ENCODE data around the gene SIRPB2. TPM values are rescaled to one million over a fixed set of nuclear protein-coding genes. Genes with fewer than 3 reads are reported as not detected.

SIRPB2 gene
- polyA plus RNA-seq, 1 donor from 2014 or later: not detected

- no peak overlapping the region for H3K27ac ChIP-seq (ENCODE audit: low read length)
- H3F3A ChIP-seq (ENCODE audit: insufficient read depth, low read length, poor library complexity, severe bottlenecking): no peaks in the 10 kb centered on the region
- H3K9me2 ChIP-seq (ENCODE audit: insufficient read depth, low read length): no peaks in the 10 kb centered on the region
- H3K79me2 ChIP-seq (replicated peaks; ENCODE audit: insufficient read depth, low read length): no peaks in the 10 kb centered on the region
- H2AFZ ChIP-seq (ENCODE audit: low read depth, low read length): no peak overlapping the region
- H3K27me3 ChIP-seq (ENCODE audit: insufficient read depth, low read depth, low read length): no peaks in the 10 kb centered on the region
- H3K36me3 ChIP-seq (ENCODE audit: insufficient read depth, low read length): no peaks in the 10 kb centered on the region
- no peak overlapping the region for H3K9ac ChIP-seq (ENCODE audit: low read length)
- no peak overlapping the region for H3K4me3 ChIP-seq (ENCODE audit: low read length)
- no peaks in the 10 kb centered on the region for H4K20me1 ChIP-seq (ENCODE audit: insufficient read depth)
- no peak overlapping the region for H3K4me2 ChIP-seq (ENCODE audit: low read length)
- TF ChIP-seq TAF1 (IDR thresholded peaks at IDR 0.05; ENCODE audit: low read depth) (no peak), SMC3 (conservative IDR thresholded peaks at IDR 0.05; ENCODE audit: poor library complexity) (no peak), EZH2 (IDR thresholded peaks at IDR 0.05; ENCODE audit: borderline replicate concordance, insufficient read depth, low read length, poor library complexity, severe bottlenecking) (no peak), REST (IDR thresholded peaks at IDR 0.05; ENCODE audit: borderline replicate concordance) (no peak), POLR2AphosphoS5 (IDR thresholded peaks at IDR 0.05) (no peak), MXI1 (conservative IDR thresholded peaks at IDR 0.05; ENCODE audit: poor library complexity, severe bottlenecking) (no peak)
- H3K9me3 ChIP-seq (ENCODE audit: low read length): no peaks in the 10 kb centered on the region
Observed at GRCh38 chr20:1505871-1506270, 14.7 kb upstream of the SIRPB2 start.

DNA sequence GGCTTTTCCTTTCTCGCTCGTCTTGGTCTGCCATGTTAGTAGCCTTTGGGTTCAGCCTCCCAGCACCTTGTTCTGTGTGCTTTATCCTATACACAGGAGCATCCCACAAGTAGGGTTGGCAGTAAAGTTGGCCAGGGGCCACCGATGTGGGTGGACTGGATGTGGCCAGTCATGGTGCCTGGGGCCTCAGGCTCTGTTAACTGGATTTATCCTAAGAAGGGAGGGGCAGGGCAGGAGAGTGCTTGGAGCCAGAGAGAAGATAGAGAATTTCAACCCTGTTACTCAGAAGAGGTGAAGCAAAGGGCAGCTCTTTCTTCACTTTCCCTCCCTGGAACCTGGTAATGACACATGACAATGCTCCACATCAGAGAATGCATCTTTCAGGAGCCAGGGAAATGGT, 14.1 kb upstream of the SIRPB2 start:
- H3K9me2 ChIP-seq (ENCODE audit: insufficient read depth, low read length): no peaks in the 10 kb centered on the region
- H3K79me2 ChIP-seq (replicated peaks; ENCODE audit: insufficient read depth, low read length): no peaks in the 10 kb centered on the region
- no peaks in the 10 kb centered on the region for H3F3A ChIP-seq (ENCODE audit: insufficient read depth, low read length, poor library complexity, severe bottlenecking)
- H3K4me3 ChIP-seq (ENCODE audit: low read length): no peak overlapping the region
- H3K27me3 ChIP-seq (ENCODE audit: insufficient read depth, low read depth, low read length): no peaks in the 10 kb centered on the region
- H3K27ac ChIP-seq (ENCODE audit: low read length): no peak overlapping the region
- no peaks in the 10 kb centered on the region for H4K20me1 ChIP-seq (ENCODE audit: insufficient read depth)
- no peaks in the 10 kb centered on the region for H3K9me3 ChIP-seq (ENCODE audit: low read length)
- no peaks in the 10 kb centered on the region for H3K36me3 ChIP-seq (ENCODE audit: insufficient read depth, low read length)
- TF ChIP-seq POLR2AphosphoS5 (IDR thresholded peaks at IDR 0.05): no peak
- TF ChIP-seq RAD21 (conservative IDR thresholded peaks at IDR 0.05): no peak
- H3K4me2 ChIP-seq (ENCODE audit: low read length): no peak overlapping the region
- no peak overlapping the region for H2AFZ ChIP-seq (ENCODE audit: low read depth, low read length)
- H3K9ac ChIP-seq (ENCODE audit: low read length): no peak overlapping the region

GRCh38 chr20:1503564-1504227, 12.5 kb upstream of the SIRPB2 start:
- H2AFZ ChIP-seq (ENCODE audit: low read depth, low read length): no peak overlapping the region
- no peaks in the 10 kb centered on the region for H3K36me3 ChIP-seq (ENCODE audit: insufficient read depth, low read length)
- H3K9me3 ChIP-seq (ENCODE audit: low read length): no peaks in the 10 kb centered on the region
- H3K27me3 ChIP-seq (ENCODE audit: insufficient read depth, low read depth, low read length): no peaks in the 10 kb centered on the region
- no peaks in the 10 kb centered on the region for H4K20me1 ChIP-seq (ENCODE audit: insufficient read depth)
- TF ChIP-seq TAF1 (IDR thresholded peaks at IDR 0.05; ENCODE audit: low read depth) (no peak), RAD21 (conservative IDR thresholded peaks at IDR 0.05) (peak; percentile 74), CTCF (IDR thresholded peaks at IDR 0.05; ENCODE audit: poor library complexity, severe bottlenecking) (peak; percentile 93), REST (IDR thresholded peaks at IDR 0.05; ENCODE audit: borderline replicate concordance) (no peak), SMC3 (conservative IDR thresholded peaks at IDR 0.05; ENCODE audit: poor library complexity) (peak; percentile 74)
- H3K79me2 ChIP-seq (replicated peaks; ENCODE audit: insufficient read depth, low read length): no peaks in the 10 kb centered on the region
- no peaks in the 10 kb centered on the region for H3F3A ChIP-seq (ENCODE audit: insufficient read depth, low read length, poor library complexity, severe bottlenecking)
- H3K9me2 ChIP-seq (ENCODE audit: insufficient read depth, low read length): no peaks in the 10 kb centered on the region
- H3K4me2 ChIP-seq (ENCODE audit: low read length): no peak overlapping the region
- H3K27ac ChIP-seq (ENCODE audit: low read length): no peak overlapping the region
- no peak overlapping the region for H3K9ac ChIP-seq (ENCODE audit: low read length)
- no peak overlapping the region for H3K4me3 ChIP-seq (ENCODE audit: low read length)
